Adrenal gland (tissue), 12 donors: ENCODE results near the gene NRARP. TPM values are rescaled to one million over a fixed set of nuclear protein-coding genes. Genes with fewer than 3 reads are reported as not detected.

Experiments used
- DNase-seq, 7 donors: peaks; one replicate each; pipeline ENCODE4 v3.0.0-alpha.2; 2019 to 2020
- H3K27ac ChIP-seq, 5 donors: fragments of 200-600 bp; sonication (generic) in 4 of 5; 1 replicate in 3 of 5; 2 replicates in 2 of 5; pipeline versions ENCODE4 v1.5.1 to v1.8.0; 2016 to 2020; ENCODE audit warnings: mild to moderate bottlenecking in 1 of 5
- H3K27me3 ChIP-seq: fragments of 200-600 bp; 2 replicates; pipeline ENCODE4 v1.8.0; 2021
- H3K36me3 ChIP-seq, 2 donors: fragments of 200-600 bp; replicated peaks in 1 of 2; 1 replicate in 1 of 2; 2 replicates in 1 of 2; pipeline versions ENCODE4 v1.5.1 to v1.8.0; 2018 to 2022
- H3K4me1 ChIP-seq, 2 donors: fragments of 200-600 bp; replicated peaks in 1 of 2; 1 replicate in 1 of 2; 2 replicates in 1 of 2; pipeline versions ENCODE4 v1.5.1 to v1.8.0; 2018 to 2021
- H3K4me3 ChIP-seq, 4 donors: fragments of 200-600 bp; sonication (generic) in 3 of 4; one replicate each; pipeline ENCODE4 v1.5.1; 2016 to 2018
- H3K9me3 ChIP-seq, 3 donors: fragments of 200-600 bp; sonication (generic) in 1 of 3; replicated peaks in 1 of 3; 1 replicate in 2 of 3; 2 replicates in 1 of 3; pipeline versions ENCODE4 v1.5.1 to v1.8.0; 2016 to 2021
- POLR2A ChIP-seq, 2 donors: fragments of 450-650 bp; IDR thresholded peaks; one replicate each; pipeline ENCODE4 v1.6.1; 2017; ENCODE audit warnings: antibody characterized with exemption in 2 of 2, mild to moderate bottlenecking in 2 of 2, moderate library complexity in 1 of 2
- WGBS, 4 donors: extraction: QIAGEN DNeasy Blood & Tissue Kit in 2 of 4; methylation state at CpG; one replicate each; pipeline versions ENCODE4 v1.1.5 to v1.1.7; 2013 to 2017; 5-methylcytosine and 5-hydroxymethylcytosine counted together
- intact Hi-C, 2 donors: fragments of 100-400 bp; cut with DNase I; formaldehyde crosslinking; loops; one replicate each; pipeline versions ENCODE4 v1.14.1 to v1.15.0; 2022 to 2023
- polyA plus RNA-seq, 3 donors: library from polyadenylated mRNA; stranded (reverse); fragments of 200-250 nt in 2 of 3; fragments of 350-450 nt in 1 of 3; fragmentation: Illumina TruSeq in 1 of 3; extraction: RNeasy Lipid Tissue Mini Kit (QIAGEN cat#74804) in 1 of 3; gene quantifications; one replicate each; pipeline ENCODE4 v1.2.3, GENCODE V29; 2013 to 2014
- total RNA-seq, 9 donors: library from RNA; depleted of rRNA in 4 of 9; stranded (reverse); fragments of >200 nt in 4 of 9; fragments of 120-200 nt in 1 of 9; fragmentation: NEBNext Ultra II Directional in 1 of 9; extraction: Animal tissue kit (Norgen Biotek cat#: 25700) in 1 of 9; gene quantifications; one replicate each; pipeline versions ENCODE4 v1.1.0 to v1.2.4, GENCODE V29; 2013 to 2023
- TF ChIP-seq, protein P1 (sequence below), 6 experiments: fragments of 450-650 bp in 4 of 6; fragments of 200-600 bp in 2 of 6; sonication (generic) in 1 of 6; IDR thresholded peaks; 1 replicate in 5 of 6; 2 replicates in 1 of 6; pipeline versions ENCODE4 v1.5.1 to v1.8.0; 2016 to 2021; ENCODE audit warnings: antibody characterized with exemption in 6 of 6, mild to moderate bottlenecking in 2 of 6, moderate library complexity in 1 of 6
- donor health status: healthy with polysubstance abuse.
- donor health status: Bipolar disorder and iron deficiency.
- donor health status: DM: yes; HTN: yes; CAD: no.
- donor health status: DM: no; HTN: no; CAD: no.
- donor health status: DM: no; HTN: no; CAD: no.
- donor health status: DM: yes; HTN: yes; CAD: no.

The NRARP gene
- total and polyA plus RNA-seq, 12 donors, result 0.59 to 11.2 (median 2.7) TPM

DNA sequence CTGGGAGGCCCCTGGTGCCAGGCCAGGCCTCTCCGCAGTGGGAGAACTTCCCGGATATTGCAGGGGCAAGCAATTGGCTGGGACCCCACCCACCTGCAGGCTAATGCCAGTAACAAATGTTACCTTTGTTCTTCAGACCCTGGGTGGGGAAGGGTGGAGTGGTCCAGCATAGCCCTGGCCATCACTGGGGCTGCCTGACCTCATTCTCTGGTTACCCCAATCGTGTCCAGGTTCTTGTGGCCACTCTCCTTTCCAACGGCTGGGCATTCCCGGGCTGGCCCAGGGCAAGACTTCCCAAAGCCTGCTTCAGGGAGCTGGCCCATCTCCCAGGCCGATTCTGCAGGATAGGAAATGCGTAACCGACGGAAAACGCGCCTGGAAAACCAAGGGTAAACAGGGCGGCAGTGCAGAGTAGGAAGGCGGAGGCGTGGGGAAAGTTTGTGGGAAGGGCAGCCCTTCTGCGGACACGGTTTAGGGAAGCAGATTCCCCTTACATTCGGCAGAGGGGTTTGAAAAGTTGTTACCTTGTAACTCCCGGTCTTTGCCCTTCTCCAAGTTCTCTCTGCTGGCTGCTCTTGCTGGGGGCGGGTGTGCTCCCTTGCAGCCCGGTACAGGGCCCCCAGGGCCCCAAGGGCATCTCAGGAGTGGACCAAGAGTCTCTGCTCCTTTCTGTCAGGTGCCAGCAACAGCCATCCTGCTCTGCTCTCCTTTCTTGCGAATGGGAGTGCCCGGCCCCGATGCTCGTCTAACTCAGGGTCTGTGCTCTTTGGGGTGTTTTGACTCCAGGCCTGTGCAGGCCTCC is 3.5 kb downstream of the NRARP start:
- Histone ChIP-seq H3K27me3 (peaks cover 26% of the 10 kb centered on the region), H3K4me3 (peak overlapping the region in 1 of 4 donors; percentile 7), H3K9me3 (no peaks in the 10 kb centered on the region), H3K27ac (peak overlapping the region in 1 of 5 donors; percentile 66), H3K36me3 (no peaks in the 10 kb centered on the region), H3K4me1 (peaks cover 3 to 28% of the 10 kb centered on the region in 2 donors)
- intact Hi-C loops, result loop anchor here in 1 of 2 donors (5.0 to 10.0 kb wide), 2 partner anchors 109 to 226 kb away; no protein-coding TSS in a partner anchor
- DNase-seq, result peak in 2 of 7 donors; percentile 25 to 47
- TF ChIP-seq POLR2A (IDR thresholded peaks at IDR 0.05), result peak in 1 of 2 donors; percentile 24
- TF ChIP-seq, protein P1, sequence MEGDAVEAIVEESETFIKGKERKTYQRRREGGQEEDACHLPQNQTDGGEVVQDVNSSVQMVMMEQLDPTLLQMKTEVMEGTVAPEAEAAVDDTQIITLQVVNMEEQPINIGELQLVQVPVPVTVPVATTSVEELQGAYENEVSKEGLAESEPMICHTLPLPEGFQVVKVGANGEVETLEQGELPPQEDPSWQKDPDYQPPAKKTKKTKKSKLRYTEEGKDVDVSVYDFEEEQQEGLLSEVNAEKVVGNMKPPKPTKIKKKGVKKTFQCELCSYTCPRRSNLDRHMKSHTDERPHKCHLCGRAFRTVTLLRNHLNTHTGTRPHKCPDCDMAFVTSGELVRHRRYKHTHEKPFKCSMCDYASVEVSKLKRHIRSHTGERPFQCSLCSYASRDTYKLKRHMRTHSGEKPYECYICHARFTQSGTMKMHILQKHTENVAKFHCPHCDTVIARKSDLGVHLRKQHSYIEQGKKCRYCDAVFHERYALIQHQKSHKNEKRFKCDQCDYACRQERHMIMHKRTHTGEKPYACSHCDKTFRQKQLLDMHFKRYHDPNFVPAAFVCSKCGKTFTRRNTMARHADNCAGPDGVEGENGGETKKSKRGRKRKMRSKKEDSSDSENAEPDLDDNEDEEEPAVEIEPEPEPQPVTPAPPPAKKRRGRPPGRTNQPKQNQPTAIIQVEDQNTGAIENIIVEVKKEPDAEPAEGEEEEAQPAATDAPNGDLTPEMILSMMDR (IDR thresholded peaks at IDR 0.05), result no peak
- 70 to 80% (median 72%) methylated on average over 17 to 24 of the region's 24 CpGs for WGBS, 4 donors

DNA sequence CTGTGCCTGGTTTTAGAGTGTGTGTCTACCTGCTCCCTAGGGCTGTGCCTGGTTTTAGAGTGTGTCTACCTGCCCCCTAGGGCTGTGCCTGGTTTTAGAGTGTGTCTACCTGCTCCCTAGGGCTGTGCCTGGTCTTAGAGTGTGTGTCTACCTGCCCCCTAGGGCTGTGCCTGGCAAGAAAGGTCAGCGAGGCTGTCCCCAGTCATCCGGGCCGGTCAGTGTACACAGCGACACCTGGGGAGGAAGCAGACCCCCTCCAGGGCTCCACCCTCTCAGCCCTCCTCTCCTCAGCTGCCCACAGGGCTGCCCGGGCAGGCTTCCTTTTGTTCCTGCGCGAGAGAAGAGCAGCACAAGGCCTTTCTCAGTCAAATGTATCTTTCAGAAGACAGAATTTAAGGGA is 4.1 kb downstream of the NRARP start:
- WGBS, 4 donors, result 58 to 77% (median 69%) methylated on average over 2 to 7 of the region's 7 CpGs
- H3K4me3 ChIP-seq, result no peak overlapping the region
- no peaks in the 10 kb centered on the region for H3K9me3 ChIP-seq
- H3K4me1 ChIP-seq, result peaks cover 3 to 28% of the 10 kb centered on the region in 2 donors
- no peak for TF ChIP-seq POLR2A (IDR thresholded peaks at IDR 0.05)
- TF ChIP-seq, protein P1 (IDR thresholded peaks at IDR 0.05), result no peak
- H3K27ac ChIP-seq, result peak overlapping the region in 1 of 5 donors; percentile 66
- intact Hi-C loops, result loop anchor here (2.0 to 10.0 kb wide), 3 partner anchors 109 to 227 kb away; no protein-coding TSS in a partner anchor
- H3K27me3 ChIP-seq, result peaks cover 26% of the 10 kb centered on the region
- no peaks in the 10 kb centered on the region for H3K36me3 ChIP-seq
- DNase-seq, result no peak

DNA sequence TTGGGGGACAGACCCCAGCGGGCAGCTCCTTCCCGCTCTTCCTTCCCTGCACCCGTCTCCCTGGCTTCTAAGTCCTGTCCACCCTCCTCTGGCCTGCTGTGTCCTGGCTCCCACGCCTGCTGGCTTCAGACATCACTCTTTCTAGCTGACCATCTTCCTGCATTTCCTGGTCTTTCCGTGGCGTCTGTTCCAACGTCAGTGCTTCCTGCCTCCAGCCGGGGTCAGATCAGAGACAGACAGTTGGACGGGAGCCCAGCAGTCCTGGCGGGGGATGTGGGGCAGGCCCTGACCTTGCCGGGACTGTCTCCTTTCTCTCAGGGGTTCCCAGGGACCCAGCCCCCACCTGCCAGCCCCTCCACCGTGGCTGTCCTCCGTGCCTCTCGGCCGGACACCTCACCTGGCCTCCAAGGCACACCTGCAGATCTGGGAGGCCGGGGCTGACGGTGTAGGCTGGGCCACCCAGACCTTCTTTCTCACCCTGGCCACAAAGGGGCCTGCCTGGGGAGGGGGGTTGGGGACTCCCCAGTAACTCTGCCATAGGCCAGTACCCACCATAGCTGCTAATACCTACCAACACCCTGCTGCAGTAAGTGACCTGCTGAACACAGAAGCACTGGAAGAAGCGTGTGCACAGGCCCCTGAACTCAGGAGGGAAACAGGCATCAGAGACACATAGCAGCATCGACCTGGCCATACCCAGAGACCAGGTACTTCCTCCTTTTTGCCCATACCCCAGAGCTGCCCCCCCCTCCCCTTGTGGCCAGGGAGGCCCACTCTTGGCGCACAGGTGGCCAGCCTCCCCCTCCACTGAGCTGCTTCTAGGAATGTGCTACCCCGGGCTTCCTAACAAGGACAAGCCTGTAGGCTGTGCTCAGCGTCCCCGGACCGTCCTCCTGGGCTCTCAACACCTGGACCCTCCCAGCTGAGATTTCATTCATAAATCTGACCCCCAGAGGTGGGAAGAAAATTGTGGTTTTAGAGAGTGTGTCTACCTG is 5.1 kb downstream of the NRARP start:
- Histone ChIP-seq H3K9me3 (no peaks in the 10 kb centered on the region), H3K36me3 (no peaks in the 10 kb centered on the region), H3K27ac (peak overlapping the region in 3 of 5 donors; percentile 10 to 77 (median 63)), H3K4me3 (peak overlapping the region in 1 of 4 donors; percentile 60), H3K4me1 (peaks cover 3 to 25% of the 10 kb centered on the region in 2 donors), H3K27me3 (peaks cover 26% of the 10 kb centered on the region)
- peak in 1 of 2 donors; percentile 45 for TF ChIP-seq POLR2A (IDR thresholded peaks at IDR 0.05)
- TF ChIP-seq, protein P1 (IDR thresholded peaks at IDR 0.05), result no peak
- peak in 6 of 7 donors; percentile 69 to 88 (median 76) for DNase-seq
- intact Hi-C loops, result loop anchor here (2.0 to 10.0 kb wide), 3 partner anchors 110 to 228 kb away; no protein-coding TSS in a partner anchor
- WGBS, 4 donors, result 42 to 47% (median 44%) methylated on average over 11 to 24 of the region's 24 CpGs
